HG02943 (cell line): Measurements from ENCODE around the gene HDAC9.
A peak's percentile ranks its signal among the peaks of the same experiment; 100 is the strongest.

Source experiments
- ATAC-seq: cut with Tn5 transposase; IDR thresholded peaks from one replicate; pipeline ENCODE4 v1.9.1; 2021; ENCODE audit warnings: mild to moderate bottlenecking, low read depth, moderate library complexity; ENCODE audit not compliant: unreplicated experiment

Gene HDAC9

GRCh38 chr7:18491871-18492270 lies 3.7 kb upstream of the HDAC9 start:
- no peak for ATAC-seq

- no peak for ATAC-seq
These were observed 1.1 kb upstream of the HDAC9 start for GRCh38 chr7:18494406-18494805.

GRCh38 chr7:18494821-18495408 lies 634 bp upstream of the HDAC9 start:
- ATAC-seq, result no peak

- no peak for ATAC-seq
These were observed 772 bp downstream of the HDAC9 start for GRCh38 chr7:18496341-18496700.

GRCh38 chr7:18497082-18497481 lies 1.5 kb downstream of the HDAC9 start:
- ATAC-seq, result no peak

- no peak for ATAC-seq
These were observed 2.3 kb downstream of the HDAC9 start for GRCh38 chr7:18497800-18498199.

GRCh38 chr7:18498341-18498740 lies 2.8 kb downstream of the HDAC9 start:
- no peak for ATAC-seq

GRCh38 chr7:18499407-18500177 lies 4.0 kb downstream of the HDAC9 start:
- no peak for ATAC-seq

- ATAC-seq, result no peak
These were observed 7.7 kb downstream of the HDAC9 start for GRCh38 chr7:18503126-18503866.

- no peak for ATAC-seq
These were observed 9.4 kb downstream of the HDAC9 start for GRCh38 chr7:18504965-18505364.

GRCh38 chr7:18505870-18506460 lies 10.4 kb downstream of the HDAC9 start:
- no peak for ATAC-seq

GRCh38 chr7:18508443-18509427 lies 13.2 kb downstream of the HDAC9 start:
- ATAC-seq, result peak; percentile 77

GRCh38 chr7:18509481-18509880 lies 13.9 kb downstream of the HDAC9 start:
- ATAC-seq, result no peak

GRCh38 chr7:18511351-18512140 lies 16.0 kb downstream of the HDAC9 start:
- ATAC-seq, result no peak

GRCh38 chr7:18513343-18513742 lies 17.8 kb downstream of the HDAC9 start:
- ATAC-seq, result no peak

- no peak for ATAC-seq
These were observed 19.5 kb downstream of the HDAC9 start for GRCh38 chr7:18515067-18515466.

GRCh38 chr7:18517646-18518045 lies 22.1 kb downstream of the HDAC9 start:
- ATAC-seq, result no peak

GRCh38 chr7:18518555-18518954 lies 23.0 kb downstream of the HDAC9 start:
- no peak for ATAC-seq
